Prostate gland (tissue), 2 donors: ENCODE measurements around the gene CADPS.

Source experiments
- CTCF ChIP-seq, 4 experiments: fragments of 200-600 bp in 2 of 4; fragments of 450-650 bp in 2 of 4; sonication (generic) in 2 of 4; IDR thresholded peaks; 1 replicate in 3 of 4; 2 replicates in 1 of 4; pipeline ENCODE4 v1.5.1; 2016 to 2019; ENCODE audit warnings: antibody characterized with exemption in 4 of 4, mild to moderate bottlenecking in 2 of 4, moderate library complexity in 2 of 4
- POLR2A ChIP-seq: fragments of 450-650 bp; IDR thresholded peaks from one replicate; pipeline ENCODE4 v1.6.1; 2016; ENCODE audit warnings: antibody characterized with exemption, mild to moderate bottlenecking
- POLR2AphosphoS5 ChIP-seq: sonication (generic); formaldehyde crosslinking; IDR thresholded peaks from one replicate; pipeline ENCODE4 v1.6.1; 2017; ENCODE audit warnings: antibody characterized with exemption

DNA sequence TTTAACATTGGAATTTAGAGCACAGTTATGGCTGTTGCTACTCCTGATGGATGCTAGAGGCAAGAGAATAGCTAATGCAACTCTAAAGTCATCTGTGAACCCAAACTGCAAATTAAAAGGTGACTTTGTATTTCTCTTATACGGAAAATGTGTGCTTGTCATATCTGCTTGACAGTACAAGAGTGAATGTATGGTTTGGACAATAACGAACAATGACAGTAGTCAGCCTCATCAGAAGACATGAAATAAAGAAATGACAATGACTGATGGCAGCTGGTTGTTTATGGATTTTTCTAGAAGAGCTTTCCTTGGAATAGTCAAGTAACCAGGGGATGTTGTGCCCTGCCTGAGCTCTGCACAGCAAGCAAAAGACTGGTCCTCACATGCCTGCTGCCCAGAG is 333.0 kb downstream of the CADPS start:
- TF ChIP-seq CTCF (IDR thresholded peaks at IDR 0.05): no peak
- TF ChIP-seq POLR2A: no peak
- no peak for TF ChIP-seq POLR2AphosphoS5
